Measurements from ENCODE around the gene OR1D5.
"Not testable (repeated sequence)": the region's sequence is repeated elsewhere in the genome, so short reads cannot be mapped to it uniquely, and the experiment has no call there.

OR1D5 gene

GRCh38 chr17:3063507-3063906 lies at the start of gene OR1D5:
TSS of gene OR1D5 (minus strand) at chr17:3063607. CDS start at chr17:3063607, 0 bp downstream.
- H3K36me3 ChIP-seq; intact Hi-C loops (cut with DNase I; ENCODE audit: low total_unique reads); DNase-seq; H3K9me3 ChIP-seq; H3K27me3 ChIP-seq; H3K27ac ChIP-seq; H3K4me3 ChIP-seq; H3K4me1 ChIP-seq: not testable (repeated sequence)

DNA sequence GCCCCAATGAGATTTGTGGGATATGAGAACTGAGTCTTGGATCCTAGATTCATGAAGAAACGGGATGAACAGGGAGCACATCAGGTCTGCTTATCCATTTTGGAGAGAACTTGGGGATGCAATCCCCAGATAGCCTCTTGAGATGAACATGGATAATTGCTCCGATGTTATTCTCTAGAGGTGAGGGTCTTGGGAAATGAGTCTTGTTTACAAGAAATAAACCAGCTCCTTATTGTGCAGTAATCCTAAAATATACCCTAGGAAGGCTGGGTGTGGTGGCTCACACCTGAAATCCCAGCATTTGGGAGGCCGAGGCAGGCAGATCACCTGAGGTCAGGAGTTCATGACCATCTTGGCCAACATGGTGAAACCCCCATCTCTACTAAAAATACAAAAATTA lies 40.9 kb upstream of the OR1D5 start, which contains the start of gene OR1D2:
OR1D2 (minus strand) TSS at position 101 of the 400 bp plus-strand sequence. CDS start 11,426 bp downstream, outside the sequence.
- Histone ChIP-seq H3K4me1 (no peaks in the 10 kb centered on the region), H3K27ac (no peak within 1 kb of the TSS), H3K9me3 (peaks cover 1 to 4% (median 4%) of the 10 kb centered on the region in 3 donors), H3K27me3 (no peaks in the 10 kb centered on the region), H3K4me3 (no peak within 1 kb of the TSS), H3K36me3 (no peaks in the 10 kb centered on the region)
- TF ChIP-seq CTCF (IDR thresholded peaks at IDR 0.05): no peak
- intact Hi-C loops (cut with DNase I; ENCODE audit: low total_unique reads): no loop called here
- DNase-seq: no peak

GRCh38 chr17:3073850-3074249 lies 10.4 kb upstream of the OR1D5 start:
- H3K27me3 ChIP-seq; H3K9me3 ChIP-seq; H3K4me3 ChIP-seq; H3K4me1 ChIP-seq; DNase-seq; intact Hi-C loops (cut with DNase I; ENCODE audit: low total_unique reads); H3K36me3 ChIP-seq; H3K27ac ChIP-seq: not testable (repeated sequence)

GRCh38 chr17:3065192-3065591 lies 1.8 kb upstream of the OR1D5 start:
- H3K27me3 ChIP-seq; intact Hi-C loops (cut with DNase I; ENCODE audit: low total_unique reads); H3K4me3 ChIP-seq; H3K36me3 ChIP-seq; DNase-seq; H3K27ac ChIP-seq; H3K9me3 ChIP-seq; H3K4me1 ChIP-seq: not testable (repeated sequence)

DNA sequence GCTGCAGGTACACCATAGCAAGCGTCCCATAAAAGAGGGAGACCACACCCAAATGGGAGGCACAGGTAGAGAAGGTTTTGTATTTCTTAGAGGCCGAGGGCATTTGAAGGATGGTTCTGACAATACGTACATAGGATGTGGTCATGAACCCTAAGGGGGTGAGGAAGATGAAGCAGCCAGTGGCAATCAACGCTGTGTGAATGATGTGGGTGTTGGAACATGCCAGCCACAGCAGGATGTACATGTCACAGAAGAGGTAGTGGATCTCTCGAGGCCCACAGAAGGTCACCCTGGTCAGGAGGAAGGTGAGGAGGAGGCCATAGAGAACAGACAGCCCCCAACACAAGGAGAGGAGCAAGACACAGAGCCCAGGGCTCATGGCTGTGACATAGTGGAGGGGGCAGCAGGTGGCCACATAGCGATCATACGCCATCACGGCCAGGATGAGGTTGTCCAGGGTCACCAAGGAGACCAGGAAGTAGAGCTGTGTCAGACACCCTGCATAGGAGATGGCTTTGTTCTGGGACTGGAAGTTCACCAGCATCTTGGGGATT lies 506 bp downstream of the OR1D5 start:
- H3K4me3 ChIP-seq; H3K27me3 ChIP-seq; H3K36me3 ChIP-seq; H3K9me3 ChIP-seq; DNase-seq; H3K27ac ChIP-seq; H3K4me1 ChIP-seq; intact Hi-C loops (cut with DNase I; ENCODE audit: low total_unique reads): not testable (repeated sequence)

DNA sequence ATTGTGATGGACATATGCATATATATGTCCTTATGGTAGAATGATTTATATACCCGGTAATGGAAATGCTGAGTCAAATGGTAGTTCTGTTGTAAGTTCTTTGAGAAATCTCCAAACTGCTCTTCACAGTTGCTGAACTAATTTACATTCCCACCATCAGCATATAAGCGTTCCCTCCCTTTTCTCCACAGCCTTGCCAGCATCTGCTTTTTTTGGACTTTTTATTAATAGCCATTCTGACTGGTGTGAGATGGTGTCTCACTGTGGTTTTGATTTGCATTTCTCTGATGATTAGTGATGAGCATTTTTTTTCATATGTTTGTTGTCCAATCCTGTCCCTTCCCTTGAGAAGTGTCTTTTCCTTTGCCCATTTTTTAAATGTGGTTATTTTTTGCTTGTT lies 8.5 kb downstream of the OR1D5 start:
- H3K27ac ChIP-seq; H3K4me3 ChIP-seq; H3K4me1 ChIP-seq; intact Hi-C loops (cut with DNase I; ENCODE audit: low total_unique reads); H3K36me3 ChIP-seq; H3K27me3 ChIP-seq; DNase-seq; H3K9me3 ChIP-seq: not testable (repeated sequence)

- H3K4me1 ChIP-seq: peaks cover 0 to 7% (median 2%) of the 10 kb centered on the region in 4 donors
- intact Hi-C loops (cut with DNase I; ENCODE audit: low total_unique reads): no loop called here
- no peak for DNase-seq
- peak overlapping the region; percentile 55 to 69 for H3K4me3 ChIP-seq
- no peaks in the 10 kb centered on the region for H3K9me3 ChIP-seq
- no peaks in the 10 kb centered on the region for H3K36me3 ChIP-seq
- no peak for TF ChIP-seq CTCF (IDR thresholded peaks at IDR 0.05)
- no peaks in the 10 kb centered on the region for H3K27me3 ChIP-seq
- H3K27ac ChIP-seq: no peak overlapping the region
Observed at GRCh38 chr17:3049705-3050295, 13.6 kb downstream of the OR1D5 start.

- peaks cover 0 to 1% of the 10 kb centered on the region in 2 donors for H3K27me3 ChIP-seq
- intact Hi-C loops (cut with DNase I; ENCODE audit: low total_unique reads): no loop called here
- TF ChIP-seq CTCF (IDR thresholded peaks at IDR 0.05): peak; percentile 52 to 63
- H3K4me3 ChIP-seq: peak overlapping the region; percentile 55 to 69
- DNase-seq: peak; percentile 95 to 96
- peaks cover 0 to 7% (median 2%) of the 10 kb centered on the region in 4 donors for H3K4me1 ChIP-seq
- H3K36me3 ChIP-seq: no peaks in the 10 kb centered on the region
- peaks cover 0 to 8% (median 5%) of the 10 kb centered on the region in 3 donors for H3K9me3 ChIP-seq
- H3K27ac ChIP-seq: peak overlapping the region in 1 of 2 donors; percentile 46
Observed at GRCh38 chr17:3048727-3049471, 14.5 kb downstream of the OR1D5 start.
